Left ventricle myocardium superior (tissue), 1 donor: Measurements from ENCODE around the gene TRPM6. TPM values are rescaled to one million over a fixed set of nuclear protein-coding genes. Genes with fewer than 3 reads are reported as not detected.

ENCODE experiments used
- ATAC-seq: fragments of 200-7000 bp; cut with Tn5 transposase; one replicate; pipeline ENCODE4 v1.9.1; 2020; ENCODE audit warnings: mild to moderate bottlenecking, moderate library complexity
- DNase-seq: peaks from one replicate; pipeline ENCODE4 v3.0.0-alpha.2; 2020
- intact Hi-C: fragments of 100-400 bp; cut with micrococcal nuclease; formaldehyde crosslinking; loops from one replicate; pipeline ENCODE4 v1.11.0; 2022
- total RNA-seq: library from RNA; stranded (reverse); fragmentation: NEBNext Ultra II Directional; extraction: Animal tissue kit (Norgen Biotek cat#: 25700); gene quantifications from one replicate; pipeline ENCODE4 v1.2.1, GENCODE V29; 2021
- donor health status: DM: no; HTN: yes; CAD: no; lungs with severe emphysema.

The TRPM6 gene
- total RNA-seq, 1 donor from 2014 or later, result 0.32 TPM

GRCh38 chr9:74729136-74729695 is 158.5 kb downstream of the TRPM6 start:
- intact Hi-C loops, result no loop called here
- DNase-seq (no peak), ATAC-seq (no peak)

GRCh38 chr9:74728176-74728575 is 159.5 kb downstream of the TRPM6 start:
- intact Hi-C loops, result no loop called here

GRCh38 chr9:74726581-74726980 is 161.1 kb downstream of the TRPM6 start:
- intact Hi-C loops, result no loop called here
- DNase-seq (no peak), ATAC-seq (no peak)

More at GRCh38 chr9:74728176-74728575, 159.5 kb downstream of the TRPM6 start:
- ATAC-seq, result no peak
- DNase-seq, result no peak

- no peak for ATAC-seq
- intact Hi-C loops, result no loop called here
- DNase-seq, result no peak
Measured at GRCh38 chr9:74724317-74724716, 163.4 kb downstream of the TRPM6 start.

- no peak for ATAC-seq
- intact Hi-C loops, result no loop called here
- no peak for DNase-seq
Measured at GRCh38 chr9:74721696-74722660, 165.7 kb downstream of the TRPM6 start.

- intact Hi-C loops, result no loop called here
- DNase-seq, result no peak
- ATAC-seq, result no peak
Measured at GRCh38 chr9:74719306-74719705, 168.4 kb downstream of the TRPM6 start.

GRCh38 chr9:74718709-74719108 is 169.0 kb downstream of the TRPM6 start:
- no peak for ATAC-seq
- DNase-seq, result no peak
- intact Hi-C loops, result no loop called here

GRCh38 chr9:74711341-74711740 is 176.4 kb downstream of the TRPM6 start:
- DNase-seq (no peak), ATAC-seq (no peak)
- intact Hi-C loops, result no loop called here

GRCh38 chr9:74697535-74697934 is 190.2 kb downstream of the TRPM6 start:
- ATAC-seq (no peak), DNase-seq (no peak)
- intact Hi-C loops, result no loop called here

- intact Hi-C loops, result no loop called here
- no peak for DNase-seq
- ATAC-seq, result no peak
Measured at GRCh38 chr9:74696520-74696919, 191.2 kb downstream of the TRPM6 start.

GRCh38 chr9:74691058-74691457 is 196.7 kb downstream of the TRPM6 start:
- DNase-seq (no peak), ATAC-seq (no peak)
- intact Hi-C loops, result no loop called here

- intact Hi-C loops, result no loop called here
- no peak for ATAC-seq
- DNase-seq, result no peak
Measured at GRCh38 chr9:74683322-74683721, 204.4 kb downstream of the TRPM6 start.

GRCh38 chr9:74681906-74682305 is 205.8 kb downstream of the TRPM6 start:
- intact Hi-C loops, result no loop called here
- DNase-seq (no peak), ATAC-seq (no peak)

GRCh38 chr9:74674077-74674476 is 213.6 kb downstream of the TRPM6 start:
- ATAC-seq (no peak), DNase-seq (no peak)
- intact Hi-C loops, result no loop called here

Other genes with a start within 250 kb of the TRPM6 start
- gene C9orf40, start 65.0 kb upstream of the TRPM6 start, total RNA-seq, result 2.3 TPM
- 16.4 TPM for gene CARNMT1, start 140.4 kb upstream of the TRPM6 start, total RNA-seq
- gene NMRK1, start 200.2 kb upstream of the TRPM6 start, total RNA-seq, result 18.2 TPM
- 21.6 TPM for gene OSTF1, start 200.6 kb upstream of the TRPM6 start, total RNA-seq